AG04450 (cell line): ENCODE measurements around the gene FGD4. TPM values are rescaled to one million over a fixed set of nuclear protein-coding genes. Genes with fewer than 3 reads are reported as not detected.
A peak's percentile ranks its signal among the peaks of the same experiment; 100 is the strongest.

Experiments used
- CTCF ChIA-PET: fragments of 300-600, 350-600 bp; formaldehyde crosslinking; extraction: SDS; loops from one replicate; lab custom pipeline; 2022; ENCODE audit warnings: antibody characterized with exemption, inconsistent platforms; lab: Charles Lee
- POLR2A ChIA-PET: fragments of 350-600 bp; formaldehyde crosslinking; extraction: SDS; loops from one replicate; lab custom pipeline; 2021; ENCODE audit warnings: antibody characterized with exemption, inconsistent platforms; lab: Yijun Ruan, JAX
- DNase-seq: peaks from one replicate; pipeline ENCODE4 v3.0.0-alpha.2; 2011; ENCODE audit warnings: low read depth, low spot score
- H3K27ac ChIP-seq: one replicate; pipeline ENCODE4 v1.5.1; 2012; ENCODE audit warnings: low read depth, low read length, control low read depth
- H3K27me3 ChIP-seq: one replicate; pipeline ENCODE4 v1.6.0; 2012; ENCODE audit warnings: low read length; ENCODE audit not compliant: control insufficient read depth, insufficient read depth
- H3K4me3 ChIP-seq: 2 replicates; pipeline ENCODE4 v1.5.1; 2011; ENCODE audit warnings: mild to moderate bottlenecking, low read depth, low read length, control low read depth
- H3K9me3 ChIP-seq: 2 replicates; pipeline ENCODE4 v1.5.1; 2012; ENCODE audit warnings: low read length; ENCODE audit not compliant: control insufficient read depth, insufficient read depth
- CTCF ChIP-seq: IDR thresholded peaks from 2 replicates; pipeline ENCODE4 v1.5.1; 2011; ENCODE audit warnings: low read depth, low read length, control low read depth, inconsistent platforms
- polyA minus RNA-seq: library from RNA; depleted of rRNA, polyadenylated mRNA; stranded (reverse); fragments of >200 nt; gene quantifications from 2 replicates; pipeline ENCODE4 v1.2.3, GENCODE V29; 2011; rRNA and poly(A)+ RNA removed
- polyA plus RNA-seq: library from polyadenylated mRNA; depleted of rRNA; stranded (reverse); fragments of >200 nt; gene quantifications from 2 replicates; pipeline ENCODE4 v1.2.3, GENCODE V29; 2011; rRNA removed

Gene FGD4
- 4.7 and 5.1 TPM in 2 replicates for polyA plus RNA-seq
- 11.4 and 14.3 TPM in 2 replicates for polyA minus RNA-seq

- ChIA-PET POLR2A (no interaction called here), CTCF (interaction anchor here (1.2 kb wide), 2 partner anchors 63 to 268 kb away, joined by 3 to 4 read pairs; no protein-coding TSS in a partner anchor)
- peak; percentile 34 for TF ChIP-seq CTCF
- H3K27ac ChIP-seq, result no peak within 1 kb of the TSS
- peak; percentile 13 for DNase-seq
- H3K27me3 ChIP-seq, result peaks cover 35% of the 10 kb centered on the region
- peak within 1 kb of the TSS; percentile 67 for H3K4me3 ChIP-seq
- H3K9me3 ChIP-seq, result no peaks in the 10 kb centered on the region
These were observed at the start of gene FGD4 for GRCh38 chr12:32399370-32400113. Gene FGD4, plus strand, starts transcription at chr12:32399558.

- Histone ChIP-seq H3K9me3 (no peaks in the 10 kb centered on the region), H3K27me3 (no peaks in the 10 kb centered on the region), H3K27ac (no peak overlapping the region), H3K4me3 (no peak overlapping the region)
- no peak for DNase-seq
- no peak for TF ChIP-seq CTCF
- ChIA-PET CTCF (no interaction called here), POLR2A (no interaction called here)
These were observed 45.8 kb upstream of the FGD4 start for GRCh38 chr12:32353540-32353939.

- TF ChIP-seq CTCF, result no peak
- Histone ChIP-seq H3K27me3 (no peaks in the 10 kb centered on the region), H3K9me3 (no peaks in the 10 kb centered on the region), H3K27ac (no peak overlapping the region), H3K4me3 (no peak overlapping the region)
- CTCF ChIA-PET, result no interaction called here
- POLR2A ChIA-PET, result no interaction called here
- no peak for DNase-seq
These were observed 41.6 kb upstream of the FGD4 start for GRCh38 chr12:32357601-32358249.

- Histone ChIP-seq H3K4me3 (no peak overlapping the region), H3K9me3 (no peaks in the 10 kb centered on the region), H3K27ac (no peak overlapping the region), H3K27me3 (no peaks in the 10 kb centered on the region)
- POLR2A ChIA-PET, result no interaction called here
- CTCF ChIA-PET, result no interaction called here
- no peak for DNase-seq
- TF ChIP-seq CTCF, result no peak
These were observed 38.4 kb upstream of the FGD4 start for GRCh38 chr12:32360956-32361355.

GRCh38 chr12:32362892-32363291 lies 36.5 kb upstream of the FGD4 start:
- no peaks in the 10 kb centered on the region for H3K27me3 ChIP-seq
- H3K27ac ChIP-seq, result no peak overlapping the region
- POLR2A ChIA-PET, result no interaction called here
- DNase-seq, result no peak
- no peak for TF ChIP-seq CTCF
- H3K9me3 ChIP-seq, result no peaks in the 10 kb centered on the region
- H3K4me3 ChIP-seq, result no peak overlapping the region
- CTCF ChIA-PET, result interaction anchor here (0.8 to 1.3 kb wide), 4 partner anchors 94 to 309 kb away, joined by 3 to 5 read pairs (median 4); no protein-coding TSS in a partner anchor
